ENCODE measurements around the gene ACVR1.

The ACVR1 gene

GRCh38 chr2:157853211-157853610, 22.9 kb downstream of the ACVR1 start:
- DNase-seq (ENCODE audit: low read depth) = no peak

DNA sequence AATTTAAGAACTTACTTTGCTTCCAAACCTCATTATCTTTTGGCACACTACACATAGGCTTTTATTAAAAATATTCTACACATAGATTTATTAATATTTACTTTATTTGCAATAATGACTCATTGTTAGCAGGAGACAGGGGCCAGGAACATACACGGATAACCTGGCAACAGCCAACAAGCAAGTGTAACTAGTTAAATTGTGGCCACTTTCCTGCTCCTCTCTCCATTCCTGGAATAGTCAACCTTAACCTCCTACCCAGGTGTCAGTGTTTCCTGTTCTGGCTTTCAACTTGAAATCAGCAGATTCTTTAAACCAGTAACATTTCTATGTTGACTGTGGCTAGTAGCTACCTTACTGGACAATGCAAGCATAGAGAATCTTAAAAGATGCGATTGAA, 26.5 kb downstream of the ACVR1 start:
- no peak for DNase-seq (ENCODE audit: low read depth)

GRCh38 chr2:157848213-157848612, 27.9 kb downstream of the ACVR1 start:
- no peak for DNase-seq (ENCODE audit: low read depth)

GRCh38 chr2:157845081-157845480, 31.0 kb downstream of the ACVR1 start:
- no peak for DNase-seq (ENCODE audit: low read depth)

GRCh38 chr2:157843935-157844334, 32.2 kb downstream of the ACVR1 start:
- no peak for DNase-seq (ENCODE audit: low read depth)

DNA sequence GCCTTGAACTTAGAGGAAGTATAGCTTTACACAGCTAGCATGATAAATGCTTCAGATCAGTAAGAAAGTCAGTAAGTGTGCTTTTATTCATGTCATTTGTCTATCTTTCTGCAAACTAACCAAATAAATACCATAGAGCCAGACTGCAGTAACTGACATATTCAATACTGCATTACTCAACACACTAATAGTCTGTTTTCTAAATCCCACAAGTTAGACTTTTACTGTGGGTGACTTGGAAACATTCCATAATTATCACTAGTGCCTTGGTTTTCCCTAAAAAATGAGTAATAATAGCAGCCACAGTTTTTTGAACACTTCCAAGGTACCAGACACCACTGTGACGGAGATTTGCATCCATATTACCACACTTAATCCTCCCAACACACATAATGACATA, 33.0 kb downstream of the ACVR1 start:
- DNase-seq (ENCODE audit: low read depth) = no peak

- no peak for DNase-seq (ENCODE audit: low read depth)
These were observed 33.8 kb downstream of the ACVR1 start for GRCh38 chr2:157842106-157842879.

GRCh38 chr2:157841485-157841884, 34.6 kb downstream of the ACVR1 start:
- no peak for DNase-seq (ENCODE audit: low read depth)

GRCh38 chr2:157840568-157841156, 35.5 kb downstream of the ACVR1 start:
- no peak for DNase-seq (ENCODE audit: low read depth)

GRCh38 chr2:157839822-157840221, 36.3 kb downstream of the ACVR1 start:
- no peak for DNase-seq (ENCODE audit: low read depth)

DNA sequence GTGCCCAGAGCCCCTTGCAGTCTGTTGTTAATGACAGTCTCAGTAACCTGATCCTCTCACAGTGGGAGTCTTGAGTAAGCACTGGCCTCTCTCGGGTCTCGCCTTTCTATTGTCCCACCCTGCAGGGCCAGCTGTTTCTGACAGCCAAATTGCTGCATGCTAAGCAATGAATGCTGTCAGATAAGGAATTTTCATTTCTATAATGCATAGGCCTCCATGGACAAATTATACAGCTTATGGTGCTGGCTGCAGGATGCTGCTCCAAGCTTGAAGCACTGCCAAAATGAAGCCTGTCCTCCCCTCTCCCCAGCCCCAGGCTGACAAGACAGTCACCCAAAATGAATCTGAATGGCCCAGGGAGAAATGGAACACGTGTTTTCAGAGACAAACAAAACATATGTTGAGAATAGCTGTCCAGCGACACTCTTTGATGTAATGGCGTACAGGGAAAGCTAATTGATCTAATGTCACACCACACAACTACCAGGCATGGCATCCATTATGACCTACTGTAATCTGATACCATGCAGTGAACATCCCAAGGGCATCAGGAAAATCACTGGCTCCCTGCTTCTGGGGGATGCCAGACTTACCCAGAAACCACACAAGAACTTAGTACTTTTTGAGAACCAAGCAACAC, 36.8 kb downstream of the ACVR1 start:
- DNase-seq (ENCODE audit: low read depth) = no peak

DNA sequence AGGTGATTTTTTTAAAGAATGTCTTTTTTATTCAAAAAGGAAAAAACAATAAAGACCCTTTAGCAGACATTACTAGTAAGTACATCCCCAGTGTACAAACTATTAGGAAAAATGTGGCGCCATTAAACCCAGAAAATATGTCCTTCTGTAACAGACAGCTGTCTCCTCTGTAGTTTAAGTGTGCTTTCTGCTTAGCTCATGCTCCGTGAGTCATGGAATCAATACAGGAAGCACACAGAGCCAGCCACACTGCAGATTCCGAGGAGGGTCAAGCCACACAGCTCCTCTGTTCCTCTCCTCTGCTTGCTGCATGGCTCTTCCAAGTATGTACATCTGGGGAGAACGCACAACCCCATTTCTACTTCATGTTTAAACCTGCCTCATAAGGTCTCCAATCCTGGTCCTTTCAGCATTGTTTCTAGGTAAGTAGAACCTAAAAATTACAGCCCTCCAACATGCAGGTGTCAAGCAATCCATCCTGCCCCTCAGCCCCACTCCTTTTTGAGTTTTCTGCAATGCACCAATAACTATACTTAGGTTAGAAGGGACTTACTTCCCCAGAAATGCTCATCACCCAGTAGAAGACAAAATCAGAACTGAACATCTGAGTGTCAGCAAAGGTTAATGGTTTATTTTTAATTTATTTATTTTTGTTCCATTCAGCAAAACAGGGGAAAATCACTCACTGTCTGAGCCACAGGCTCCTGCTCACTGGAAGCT, 37.5 kb downstream of the ACVR1 start:
- no peak for DNase-seq (ENCODE audit: low read depth)

- DNase-seq (ENCODE audit: low read depth) = no peak
These were observed 38.2 kb downstream of the ACVR1 start for GRCh38 chr2:157837851-157838441.

DNA sequence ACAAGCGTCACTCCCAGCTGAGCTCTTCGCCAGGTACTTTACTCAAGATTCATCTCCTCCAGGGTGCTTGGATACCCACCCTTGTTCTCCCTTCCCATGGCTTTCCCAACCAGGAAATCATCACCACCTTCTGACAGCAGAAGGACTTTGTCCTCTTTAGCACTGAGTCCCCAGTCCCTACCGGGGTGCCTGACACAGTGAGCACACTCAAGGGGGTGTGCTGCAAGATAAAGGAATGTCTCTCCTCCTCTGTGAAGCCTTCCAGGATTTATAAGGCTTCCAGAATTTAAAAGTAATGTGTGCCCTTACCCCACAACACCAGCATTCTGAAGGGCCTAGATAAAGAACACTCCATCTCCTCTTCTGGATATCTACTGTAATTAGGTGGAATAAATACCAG, 39.6 kb downstream of the ACVR1 start:
- no peak for DNase-seq (ENCODE audit: low read depth)

GRCh38 chr2:157835425-157835824, 40.7 kb downstream of the ACVR1 start:
- DNase-seq (ENCODE audit: low read depth) = no peak

DNA sequence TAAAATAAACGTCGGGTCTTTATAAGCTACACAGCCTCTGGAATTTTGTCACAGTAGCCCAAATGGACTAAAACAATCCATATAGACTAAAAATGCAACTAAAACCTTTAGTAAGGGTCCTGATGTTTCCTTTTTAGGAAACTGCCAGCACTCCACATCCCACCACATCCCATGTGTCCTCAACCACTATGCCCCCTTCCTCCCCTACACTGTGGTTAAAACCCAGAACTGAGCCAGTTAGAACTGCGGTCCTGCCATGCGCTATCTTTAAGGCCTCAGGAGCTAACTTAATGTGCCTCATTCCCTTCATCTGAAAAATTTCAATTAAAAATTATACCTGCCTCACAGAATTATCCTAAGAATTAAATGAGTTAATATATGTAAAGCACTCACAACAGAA, 41.1 kb downstream of the ACVR1 start:
- no peak for DNase-seq (ENCODE audit: low read depth)

DNA sequence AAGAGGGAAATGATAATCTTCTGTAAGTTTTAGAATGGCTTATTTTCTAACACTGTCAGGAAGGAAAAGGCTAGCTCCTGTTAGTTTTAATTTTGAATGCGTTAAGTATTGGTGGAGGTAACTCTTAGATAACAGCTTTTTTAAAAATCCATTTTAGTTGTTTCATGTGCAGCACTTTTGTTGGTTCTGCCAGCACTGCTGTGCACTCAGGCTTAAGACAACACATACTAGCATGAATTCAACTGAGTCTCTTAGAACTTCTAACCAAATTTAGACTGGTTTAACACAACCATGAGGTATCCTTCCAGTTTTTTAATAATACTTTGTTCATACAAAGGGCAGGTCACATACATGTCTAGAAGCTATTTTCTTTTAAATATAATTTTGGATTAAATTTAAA, 42.4 kb downstream of the ACVR1 start:
- no peak for DNase-seq (ENCODE audit: low read depth)

DNA sequence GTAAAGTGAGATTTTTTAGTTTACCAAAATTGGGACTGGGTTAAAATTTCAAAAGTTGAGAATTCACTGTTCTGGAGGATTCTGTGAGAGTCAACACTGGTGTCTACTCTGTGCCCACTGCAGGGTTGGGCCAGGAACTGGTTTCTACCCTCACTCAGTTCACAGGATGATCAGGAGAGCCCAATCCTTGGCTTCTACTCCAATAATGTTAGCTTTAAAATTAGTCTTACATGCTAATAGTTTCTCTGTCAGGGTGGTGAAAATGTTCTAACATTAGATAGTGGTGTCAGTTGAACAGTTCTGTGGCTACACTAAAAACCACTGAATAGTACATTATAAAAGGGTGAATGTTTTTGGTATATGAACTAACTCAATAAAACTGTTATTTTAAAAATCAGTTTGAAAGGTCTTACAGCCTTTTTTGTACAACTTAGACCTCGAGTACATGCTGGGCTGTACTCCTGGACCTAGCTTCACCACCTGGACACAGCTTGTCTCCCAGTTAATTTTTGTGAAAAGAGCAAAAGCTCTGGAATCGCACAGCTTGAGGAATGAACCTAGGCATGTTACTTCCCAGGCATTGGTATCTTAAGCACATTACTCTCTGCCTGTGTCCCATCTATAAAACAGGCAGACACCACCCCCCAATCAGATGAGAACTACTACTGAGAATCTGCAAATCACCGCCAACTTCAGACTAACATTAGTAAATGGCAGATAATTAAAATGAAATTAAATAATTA, 44.4 kb downstream of the ACVR1 start:
- no peak for DNase-seq (ENCODE audit: low read depth)

GRCh38 chr2:157830696-157831570, 45.2 kb downstream of the ACVR1 start:
- DNase-seq (ENCODE audit: low read depth) = no peak

DNA sequence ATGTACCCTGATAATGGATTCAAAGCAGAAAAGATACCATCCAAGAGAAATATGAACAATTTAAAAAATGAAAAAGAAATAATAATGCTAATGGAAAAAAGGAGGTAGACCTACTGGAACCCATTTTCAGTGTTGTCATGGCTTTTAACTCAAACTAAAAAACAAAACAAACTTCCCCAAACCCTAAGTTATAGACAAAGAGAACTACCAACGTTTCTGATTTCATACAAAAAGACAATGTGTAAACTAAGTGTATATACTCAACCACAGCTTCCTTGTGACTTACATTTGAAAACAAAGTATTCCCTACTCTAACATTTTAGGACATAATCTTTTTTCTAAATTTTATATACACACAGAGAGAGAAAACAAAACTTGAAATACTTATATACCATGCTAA, 45.9 kb downstream of the ACVR1 start:
- DNase-seq (ENCODE audit: low read depth) = no peak

GRCh38 chr2:157827377-157827776, 48.8 kb downstream of the ACVR1 start:
- no peak for DNase-seq (ENCODE audit: low read depth)

Data from stimulated activated CD8-positive, alpha-beta memory T cell treated with anti-CD3 and anti-CD28 coated beads, Interleukin-4, amount 100 ng/mL, for 24 hours (primary cell).